DOHH2 (cell line): ENCODE measurements around the gene ACKR3.

ENCODE experiments used
- EZH2phosphoT487 ChIP-seq: fragments of 200-600 bp; sonication (generic); IDR thresholded peaks from 2 replicates; pipeline ENCODE4 v1.6.1; 2017; ENCODE audit warnings: borderline replicate concordance, mild to moderate bottlenecking, antibody characterized with exemption, low read length, moderate library complexity, mixed read lengths
- TF ChIP-seq, protein P1 (sequence below): fragments of 200-600 bp; sonication (generic); IDR thresholded peaks from one replicate; pipeline ENCODE4 v1.5.1; 2014; ENCODE audit warnings: antibody characterized with exemption, mild to moderate bottlenecking, low read depth, low read length; ENCODE audit not compliant: poor library complexity, severe bottlenecking

DNA sequence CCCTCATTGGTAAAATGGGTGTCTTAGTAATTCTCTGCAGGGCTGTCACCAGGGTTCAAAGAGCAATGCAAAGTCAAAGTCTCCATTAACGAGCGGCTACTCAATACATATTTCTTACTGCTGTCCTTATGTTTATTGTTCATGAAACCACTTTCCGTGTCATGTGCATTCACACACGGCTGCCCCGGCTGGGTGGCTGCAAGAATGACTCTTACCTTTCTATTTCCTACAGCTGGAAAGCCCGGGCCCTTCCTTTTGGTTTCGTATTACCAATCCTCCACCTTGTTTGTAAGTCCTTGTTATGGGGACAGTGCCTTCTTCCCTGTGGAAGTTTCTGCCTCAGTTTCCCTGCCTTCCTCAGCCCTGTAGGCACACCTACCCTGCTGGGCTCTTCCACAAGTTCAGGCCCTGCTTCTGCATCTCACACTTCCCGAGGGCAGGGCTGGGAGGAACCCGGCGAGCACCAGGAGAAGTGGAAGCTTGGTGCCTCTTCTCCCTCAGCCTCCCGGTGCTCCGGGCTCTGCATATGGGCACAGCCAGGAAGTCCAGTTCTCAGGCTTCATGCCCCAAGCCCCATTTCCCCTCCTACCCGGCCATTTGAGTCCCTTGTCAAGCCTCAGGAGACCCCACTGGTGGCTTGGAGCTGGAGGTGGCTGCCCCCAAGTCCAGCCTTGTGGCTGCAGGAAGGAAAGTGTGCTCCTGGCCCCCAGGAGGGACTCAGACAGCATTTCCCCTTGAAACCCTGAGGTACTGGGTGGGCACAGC is 18.7 kb upstream of the ACKR3 start:
- TF ChIP-seq, protein P1, sequence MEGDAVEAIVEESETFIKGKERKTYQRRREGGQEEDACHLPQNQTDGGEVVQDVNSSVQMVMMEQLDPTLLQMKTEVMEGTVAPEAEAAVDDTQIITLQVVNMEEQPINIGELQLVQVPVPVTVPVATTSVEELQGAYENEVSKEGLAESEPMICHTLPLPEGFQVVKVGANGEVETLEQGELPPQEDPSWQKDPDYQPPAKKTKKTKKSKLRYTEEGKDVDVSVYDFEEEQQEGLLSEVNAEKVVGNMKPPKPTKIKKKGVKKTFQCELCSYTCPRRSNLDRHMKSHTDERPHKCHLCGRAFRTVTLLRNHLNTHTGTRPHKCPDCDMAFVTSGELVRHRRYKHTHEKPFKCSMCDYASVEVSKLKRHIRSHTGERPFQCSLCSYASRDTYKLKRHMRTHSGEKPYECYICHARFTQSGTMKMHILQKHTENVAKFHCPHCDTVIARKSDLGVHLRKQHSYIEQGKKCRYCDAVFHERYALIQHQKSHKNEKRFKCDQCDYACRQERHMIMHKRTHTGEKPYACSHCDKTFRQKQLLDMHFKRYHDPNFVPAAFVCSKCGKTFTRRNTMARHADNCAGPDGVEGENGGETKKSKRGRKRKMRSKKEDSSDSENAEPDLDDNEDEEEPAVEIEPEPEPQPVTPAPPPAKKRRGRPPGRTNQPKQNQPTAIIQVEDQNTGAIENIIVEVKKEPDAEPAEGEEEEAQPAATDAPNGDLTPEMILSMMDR, result no peak
- TF ChIP-seq EZH2phosphoT487, result no peak
